HepG2 (cell line): Measurements from ENCODE around the gene SH3PXD2A. TPM values are rescaled to one million over a fixed set of nuclear protein-coding genes. Genes with fewer than 3 reads are reported as not detected.

Experiments
- BRCA1 ChIP-seq: sonication (generic); formaldehyde crosslinking; IDR thresholded peaks from 2 replicates; pipeline ENCODE4 v1.4.0; 2020; ENCODE audit warnings: missing genetic modification reagents
- ELF3 ChIP-seq: IDR thresholded peaks from 2 replicates; pipeline ENCODE4 v1.6.1; 2016; ENCODE audit warnings: missing genetic modification reagents, missing compliant biosample characterization
- FOXA3 ChIP-seq: IDR thresholded peaks from 2 replicates; pipeline ENCODE4 v1.6.1; 2016; ENCODE audit warnings: missing genetic modification reagents, missing compliant biosample characterization
- FOXO1 ChIP-seq: sonication (generic); formaldehyde crosslinking; IDR thresholded peaks from 2 replicates; pipeline ENCODE4 v1.4.0; 2020; ENCODE audit warnings: missing genetic modification reagents
- FOXP1 ChIP-seq, 2 experiments: fragments of 450-650 bp in 1 of 2; IDR thresholded peaks; 2 replicates each; pipeline ENCODE4 v1.6.1; 2017 to 2018; ENCODE audit warnings: antibody characterized with exemption in 1 of 2
- FOXP4 ChIP-seq: sonication (generic); formaldehyde crosslinking; IDR thresholded peaks from 2 replicates; pipeline ENCODE4 v1.4.0; 2020; ENCODE audit warnings: missing genetic modification reagents
- HMG20A ChIP-seq: IDR thresholded peaks from 2 replicates; pipeline ENCODE4 v1.6.1; 2016; ENCODE audit warnings: borderline replicate concordance
- MED1 ChIP-seq: sonication (generic); formaldehyde crosslinking; IDR thresholded peaks from 2 replicates; pipeline ENCODE4 v1.4.0; 2020; ENCODE audit warnings: missing genetic modification reagents
- POLR2A ChIP-seq, 2 experiments: IDR thresholded peaks; 2 replicates each; pipeline ENCODE4 v1.6.1; 2011; ENCODE audit warnings: low read depth in 2 of 2, low read length in 2 of 2, mild to moderate bottlenecking in 1 of 2, moderate library complexity in 1 of 2; ENCODE audit not compliant: insufficient read depth in 1 of 2
- SOX6 ChIP-seq, 2 experiments: fragments of 450-650 bp in 1 of 2; sonication (generic) in 1 of 2; formaldehyde crosslinking in 1 of 2; IDR thresholded peaks; 2 replicates each; pipeline versions ENCODE4 v1.4.0 to v1.6.1; 2017 to 2020; ENCODE audit warnings: antibody characterized with exemption in 1 of 2, mild to moderate bottlenecking in 1 of 2, missing genetic modification reagents in 1 of 2
- TAF15 ChIP-seq: fragments of 200-400 bp; formaldehyde crosslinking; IDR thresholded peaks from one replicate; pipeline ENCODE4 v1.6.1; 2018; ENCODE audit warnings: mild to moderate bottlenecking, low read depth, low read length; ENCODE audit not compliant: poor library complexity, severe bottlenecking
- THAP7 ChIP-seq: sonication (generic); formaldehyde crosslinking; IDR thresholded peaks from 2 replicates; pipeline ENCODE4 v1.8.1; 2023; ENCODE audit warnings: mild to moderate bottlenecking, missing genetic modification reagents
- ZNF24 ChIP-seq: fragments of 450-650 bp; IDR thresholded peaks from 2 replicates; pipeline ENCODE4 v1.6.1; 2017; ENCODE audit warnings: antibody characterized with exemption, mild to moderate bottlenecking
- ZNF432 ChIP-seq: sonication (generic); formaldehyde crosslinking; IDR thresholded peaks from 2 replicates; pipeline ENCODE4 v1.5.0; 2020; ENCODE audit warnings: missing genetic modification reagents, mild to moderate bottlenecking, borderline replicate concordance
- ZSCAN9 ChIP-seq: IDR thresholded peaks from 2 replicates; pipeline ENCODE4 v1.6.1; 2016; ENCODE audit warnings: borderline replicate concordance
- polyA plus RNA-seq, 8 experiments: library from polyadenylated mRNA; depleted of rRNA in 3 of 8; stranded (reverse) in 7 of 8; unstranded in 1 of 8; fragments of >200 nt; fragmentation: Illumina TruSeq in 4 of 8; extraction: Trizol in 4 of 8; gene quantifications; 2 replicates each; pipeline versions ENCODE4 v1.2.1 to v1.2.3, GENCODE V29; 2011 to 2016; ENCODE audit warnings: low read depth in 4 of 8, missing spikeins in 1 of 8, mixed read lengths in 1 of 8; ENCODE audit not compliant: insufficient read depth in 1 of 8
- total RNA-seq, 5 experiments: library from RNA; depleted of rRNA; stranded (reverse); fragments of >200 nt; fragmentation: Illumina TruSeq; extraction: Trizol; gene quantifications; 2 replicates each; pipeline ENCODE4 v1.2.3, GENCODE V29; 2016; ENCODE audit warnings: low read depth in 1 of 5
- TF ChIP-seq, protein P1 (sequence below): IDR thresholded peaks from 2 replicates; pipeline ENCODE4 v1.6.1; 2016; ENCODE audit warnings: mild to moderate bottlenecking
- TF ChIP-seq, protein P2 (sequence below): sonication (generic); formaldehyde crosslinking; IDR thresholded peaks from 2 replicates; pipeline ENCODE4 v1.4.0; 2020; ENCODE audit warnings: missing genetic modification reagents
- TF ChIP-seq, protein P3 (sequence below): sonication (generic); formaldehyde crosslinking; IDR thresholded peaks from 2 replicates; pipeline ENCODE4 v1.8.0; 2022; ENCODE audit warnings: missing genetic modification reagents, mild to moderate bottlenecking, moderate library complexity, borderline replicate concordance
- TF ChIP-seq, protein P4 (sequence below): sonication (generic); formaldehyde crosslinking; IDR thresholded peaks from 2 replicates; pipeline ENCODE4 v1.4.0; 2020; ENCODE audit warnings: missing genetic modification reagents

SH3PXD2A gene
- total and polyA plus RNA-seq, 2 of the 13 experiments (the other 11 are each of a cell fraction or from before 2014, with no cell fraction given), result 11.1 to 11.3 TPM

- TF ChIP-seq, protein P1, sequence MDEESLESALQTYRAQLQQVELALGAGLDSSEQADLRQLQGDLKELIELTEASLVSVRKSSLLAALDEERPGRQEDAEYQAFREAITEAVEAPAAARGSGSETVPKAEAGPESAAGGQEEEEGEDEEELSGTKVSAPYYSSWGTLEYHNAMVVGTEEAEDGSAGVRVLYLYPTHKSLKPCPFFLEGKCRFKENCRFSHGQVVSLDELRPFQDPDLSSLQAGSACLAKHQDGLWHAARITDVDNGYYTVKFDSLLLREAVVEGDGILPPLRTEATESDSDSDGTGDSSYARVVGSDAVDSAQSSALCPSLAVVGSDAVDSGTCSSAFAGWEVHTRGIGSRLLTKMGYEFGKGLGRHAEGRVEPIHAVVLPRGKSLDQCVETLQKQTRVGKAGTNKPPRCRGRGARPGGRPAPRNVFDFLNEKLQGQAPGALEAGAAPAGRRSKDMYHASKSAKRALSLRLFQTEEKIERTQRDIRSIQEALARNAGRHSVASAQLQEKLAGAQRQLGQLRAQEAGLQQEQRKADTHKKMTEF (CRISPR knock-in tag), result peak; percentile 29; the same call in 1 of the 2 replicates
- peak; percentile 85 for TF ChIP-seq FOXP4 (CRISPR knock-in tag)
- no peak for TF ChIP-seq POLR2A (IDR thresholded peaks at IDR 0.05; ENCODE audit: insufficient read depth in 1 of 2, low read depth in 2 of 2, low read length in 2 of 2)
- TF ChIP-seq FOXA3, result peak; percentile 79
- 0 out of 2 replicates have a peak, but pooled peaks have one; percentile 15 for TF ChIP-seq MED1 (CRISPR knock-in tag)
- TF ChIP-seq, protein P2, sequence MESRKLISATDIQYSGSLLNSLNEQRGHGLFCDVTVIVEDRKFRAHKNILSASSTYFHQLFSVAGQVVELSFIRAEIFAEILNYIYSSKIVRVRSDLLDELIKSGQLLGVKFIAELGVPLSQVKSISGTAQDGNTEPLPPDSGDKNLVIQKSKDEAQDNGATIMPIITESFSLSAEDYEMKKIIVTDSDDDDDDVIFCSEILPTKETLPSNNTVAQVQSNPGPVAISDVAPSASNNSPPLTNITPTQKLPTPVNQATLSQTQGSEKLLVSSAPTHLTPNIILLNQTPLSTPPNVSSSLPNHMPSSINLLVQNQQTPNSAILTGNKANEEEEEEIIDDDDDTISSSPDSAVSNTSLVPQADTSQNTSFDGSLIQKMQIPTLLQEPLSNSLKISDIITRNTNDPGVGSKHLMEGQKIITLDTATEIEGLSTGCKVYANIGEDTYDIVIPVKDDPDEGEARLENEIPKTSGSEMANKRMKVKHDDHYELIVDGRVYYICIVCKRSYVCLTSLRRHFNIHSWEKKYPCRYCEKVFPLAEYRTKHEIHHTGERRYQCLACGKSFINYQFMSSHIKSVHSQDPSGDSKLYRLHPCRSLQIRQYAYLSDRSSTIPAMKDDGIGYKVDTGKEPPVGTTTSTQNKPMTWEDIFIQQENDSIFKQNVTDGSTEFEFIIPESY (CRISPR knock-in tag), result peak; percentile 49; the same call in 1 of the 2 replicates
- TF ChIP-seq HMG20A, result peak; percentile 64; the same call in 1 of the 2 replicates
- peak; percentile 49; the same call in 1 of the 2 replicates for TF ChIP-seq ELF3 (CRISPR knock-in tag)
- peak; percentile 24; the same call in 1 of the 2 replicates for TF ChIP-seq FOXO1 (CRISPR knock-in tag)
- peak; percentile 73 for TF ChIP-seq ZNF24
- TF ChIP-seq, protein P3, sequence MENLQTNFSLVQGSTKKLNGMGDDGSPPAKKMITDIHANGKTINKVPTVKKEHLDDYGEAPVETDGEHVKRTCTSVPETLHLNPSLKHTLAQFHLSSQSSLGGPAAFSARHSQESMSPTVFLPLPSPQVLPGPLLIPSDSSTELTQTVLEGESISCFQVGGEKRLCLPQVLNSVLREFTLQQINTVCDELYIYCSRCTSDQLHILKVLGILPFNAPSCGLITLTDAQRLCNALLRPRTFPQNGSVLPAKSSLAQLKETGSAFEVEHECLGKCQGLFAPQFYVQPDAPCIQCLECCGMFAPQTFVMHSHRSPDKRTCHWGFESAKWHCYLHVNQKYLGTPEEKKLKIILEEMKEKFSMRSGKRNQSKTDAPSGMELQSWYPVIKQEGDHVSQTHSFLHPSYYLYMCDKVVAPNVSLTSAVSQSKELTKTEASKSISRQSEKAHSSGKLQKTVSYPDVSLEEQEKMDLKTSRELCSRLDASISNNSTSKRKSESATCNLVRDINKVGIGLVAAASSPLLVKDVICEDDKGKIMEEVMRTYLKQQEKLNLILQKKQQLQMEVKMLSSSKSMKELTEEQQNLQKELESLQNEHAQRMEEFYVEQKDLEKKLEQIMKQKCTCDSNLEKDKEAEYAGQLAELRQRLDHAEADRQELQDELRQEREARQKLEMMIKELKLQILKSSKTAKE, result peak; percentile 11; the same call in 1 of the 2 replicates
- TF ChIP-seq SOX6 (IDR thresholded peaks at IDR 0.05), result no peak
- TF ChIP-seq SOX6 (CRISPR knock-in tag; IDR thresholded peaks at IDR 0.05), result peak; percentile 67
- TF ChIP-seq BRCA1 (CRISPR knock-in tag), result no peak
- TF ChIP-seq ZNF432 (CRISPR knock-in tag), result no peak
- peak; percentile 70 for TF ChIP-seq FOXP1 (IDR thresholded peaks at IDR 0.05)
- peak; percentile 92 for TF ChIP-seq FOXP1 (CRISPR knock-in tag; IDR thresholded peaks at IDR 0.05)
- no peak for TF ChIP-seq THAP7
- TF ChIP-seq, protein P4, sequence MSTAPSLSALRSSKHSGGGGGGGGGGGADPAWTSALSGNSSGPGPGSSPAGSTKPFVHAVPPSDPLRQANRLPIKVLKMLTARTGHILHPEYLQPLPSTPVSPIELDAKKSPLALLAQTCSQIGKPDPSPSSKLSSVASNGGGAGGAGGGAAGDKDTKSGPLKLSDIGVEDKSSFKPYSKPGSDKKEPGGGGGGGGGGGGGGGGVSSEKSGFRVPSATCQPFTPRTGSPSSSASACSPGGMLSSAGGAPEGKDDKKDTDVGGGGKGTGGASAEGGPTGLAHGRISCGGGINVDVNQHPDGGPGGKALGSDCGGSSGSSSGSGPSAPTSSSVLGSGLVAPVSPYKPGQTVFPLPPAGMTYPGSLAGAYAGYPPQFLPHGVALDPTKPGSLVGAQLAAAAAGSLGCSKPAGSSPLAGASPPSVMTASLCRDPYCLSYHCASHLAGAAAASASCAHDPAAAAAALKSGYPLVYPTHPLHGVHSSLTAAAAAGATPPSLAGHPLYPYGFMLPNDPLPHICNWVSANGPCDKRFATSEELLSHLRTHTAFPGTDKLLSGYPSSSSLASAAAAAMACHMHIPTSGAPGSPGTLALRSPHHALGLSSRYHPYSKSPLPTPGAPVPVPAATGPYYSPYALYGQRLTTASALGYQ (CRISPR knock-in tag), result 0 out of 2 replicates have a peak, but pooled peaks have one; percentile 30
- no peak for TF ChIP-seq TAF15
- peak; percentile 63; the same call in 1 of the 2 replicates for TF ChIP-seq ZSCAN9 (CRISPR knock-in tag)
Measured at GRCh38 chr10:103842605-103843004, 12.8 kb downstream of the SH3PXD2A start (continued).
